ENCODE measurements around the gene PLOD3. TPM values are rescaled to one million over a fixed set of nuclear protein-coding genes. Genes with fewer than 3 reads are reported as not detected.

PLOD3 gene
- total and polyA plus RNA-seq, 9 of the 15 experiments (the other 6 are each of a cell fraction or from before 2014, with no cell fraction given) = 2.8 to 101 (median 30.9) TPM

DNA sequence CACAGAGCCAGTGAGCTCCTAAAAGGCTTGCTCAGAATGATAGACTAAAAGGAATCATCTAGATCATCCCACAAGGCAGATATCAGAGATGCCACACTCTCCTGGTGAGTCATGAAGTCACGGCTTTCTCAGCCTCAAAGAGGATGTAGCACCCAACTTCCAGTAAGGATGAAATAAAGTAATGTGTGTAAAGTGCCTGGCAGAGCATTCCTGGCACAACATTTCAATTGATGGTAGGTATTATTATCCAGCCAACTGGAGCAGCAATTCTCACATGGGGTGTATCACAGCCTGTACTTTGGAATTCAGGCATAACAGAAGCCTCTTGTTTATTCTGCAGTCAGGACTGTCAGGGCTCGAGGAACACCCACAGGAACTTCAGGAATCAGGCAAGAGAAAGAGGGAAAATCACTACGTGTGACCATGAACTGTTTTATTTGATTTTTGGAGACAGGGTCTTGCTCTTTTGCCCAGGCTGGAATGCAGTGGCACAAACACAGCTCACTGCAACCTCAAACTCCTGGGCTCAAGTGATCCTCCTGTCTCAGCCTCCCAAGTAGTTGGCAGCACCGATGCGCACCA lies 32.0 kb downstream of the PLOD3 start (continued):
- TF ChIP-seq ZBTB12 (CRISPR knock-in tag; IDR thresholded peaks at IDR 0.05) (no peak), SMARCE1 (IDR thresholded peaks at IDR 0.05) (peak; percentile 58; the same call in 1 of the 2 replicates), SMARCA4 (IDR thresholded peaks at IDR 0.05) (peak; percentile 62; the same call in 1 of the 2 replicates), NFE2L1 (tag; IDR thresholded peaks at IDR 0.05; ENCODE audit: borderline replicate concordance, low read depth) (no peak), FOSL1 (tag; conservative IDR thresholded peaks at IDR 0.05) (peak; percentile 95), HINFP (tag; conservative IDR thresholded peaks at IDR 0.05; ENCODE audit: low read depth) (no peak), ZFP1 (CRISPR knock-in tag; IDR thresholded peaks at IDR 0.05) (no peak), TAL1 (IDR thresholded peaks at IDR 0.05) (0 out of 2 replicates have a peak, but pooled peaks have one; percentile 17), CBFA2T3 (IDR thresholded peaks at IDR 0.05) (peak; percentile 74), BRF2 (IDR thresholded peaks at IDR 0.05; ENCODE audit: borderline replicate concordance, insufficient read depth, insufficient read length) (no peak), KAT7 (CRISPR knock-in tag; IDR thresholded peaks at IDR 0.05; ENCODE audit: borderline replicate concordance) (no peak), ZNF184 (CRISPR knock-in tag; IDR thresholded peaks at IDR 0.05) (no peak), TCF3 (CRISPR knock-in tag; IDR thresholded peaks at IDR 0.05) (peak; percentile 69), CBFA2T2 (conservative IDR thresholded peaks at IDR 0.05) (peak; percentile 34; the same call in 1 of the 2 replicates), ZBTB2 (IDR thresholded peaks at IDR 0.05) (no peak), LEF1 (IDR thresholded peaks at IDR 0.05) (no peak), CREB1 (IDR thresholded peaks at IDR 0.05) (no peak), CREB1 (CRISPR knock-in tag; IDR thresholded peaks at IDR 0.05) (0 out of 2 replicates have a peak, but pooled peaks have one; percentile 24), BRF1 (IDR thresholded peaks at IDR 0.05; ENCODE audit: borderline replicate concordance, extremely low read depth, insufficient read length) (no peak), ZBTB1 (CRISPR knock-in tag; IDR thresholded peaks at IDR 0.05; ENCODE audit: borderline replicate concordance, low read depth) (no peak), ZFP36 (IDR thresholded peaks at IDR 0.05; ENCODE audit: low read depth, low read length, partially characterized antibody) (no peak), MTA2 (IDR thresholded peaks at IDR 0.05; ENCODE audit: low read depth) (peak; percentile 33; the same call in 1 of the 2 replicates), CHCHD3 (CRISPR knock-in tag; IDR thresholded peaks at IDR 0.05) (no peak), GABPB2 (CRISPR knock-in tag; conservative IDR thresholded peaks at IDR 0.05) (no peak), RCOR1 (IDR thresholded peaks at IDR 0.05; ENCODE audit: borderline replicate concordance in 1 of 2, low read depth in 2 of 2, low read length in 2 of 2) (0 out of 4 replicates have a peak, but pooled peaks of 1 of the 2 experiments have one; percentile 10)

Data from K562 (cell line).